Stimulated activated CD4-positive, alpha-beta T cell treated with anti-CD3 and anti-CD28 coated beads, Interleukin-1b, Interleukin-23, amount 100 ng/mL, for 4 hours (primary cell): ENCODE results near the gene NUF2.

Experiments used
- DNase-seq, 2 donors: peaks; one replicate each; pipeline ENCODE4 v3.0.0-alpha.2; 2020; ENCODE audit warnings: low read depth in 2 of 2

NUF2 gene

GRCh38 chr1:163401211-163401610 lies 79.5 kb downstream of the NUF2 start:
- DNase-seq = no peak
